GM19455 (cell line): ENCODE data around the gene PHACTR2.

ENCODE experiments used
- ATAC-seq: cut with Tn5 transposase; IDR thresholded peaks from one replicate; pipeline ENCODE4 v1.9.1; 2021; ENCODE audit not compliant: unreplicated experiment

Gene PHACTR2

GRCh38 chr6:143696664-143697000 is 18.9 kb downstream of the PHACTR2 start:
- ATAC-seq = no peak

GRCh38 chr6:143697076-143697800 is 19.5 kb downstream of the PHACTR2 start:
- ATAC-seq = no peak

- ATAC-seq = no peak
These were observed 20.6 kb downstream of the PHACTR2 start for GRCh38 chr6:143698329-143698728.

GRCh38 chr6:143698759-143699429 is 21.1 kb downstream of the PHACTR2 start:
- ATAC-seq = no peak

GRCh38 chr6:143699430-143699825 is 21.7 kb downstream of the PHACTR2 start:
- ATAC-seq = no peak

GRCh38 chr6:143700684-143701348 is 23.1 kb downstream of the PHACTR2 start:
- ATAC-seq = no peak

- ATAC-seq = no peak
These were observed 23.8 kb downstream of the PHACTR2 start for GRCh38 chr6:143701349-143702234.

- no peak for ATAC-seq
These were observed 27.8 kb downstream of the PHACTR2 start for GRCh38 chr6:143705569-143705968.

GRCh38 chr6:143707697-143708096 is 29.9 kb downstream of the PHACTR2 start:
- ATAC-seq = no peak

- ATAC-seq = no peak
These were observed 31.1 kb downstream of the PHACTR2 start for GRCh38 chr6:143708889-143709288.

GRCh38 chr6:143711714-143712113 is 33.9 kb downstream of the PHACTR2 start:
- no peak for ATAC-seq

GRCh38 chr6:143718472-143718871 is 40.7 kb downstream of the PHACTR2 start:
- no peak for ATAC-seq

- ATAC-seq = no peak
These were observed 43.9 kb downstream of the PHACTR2 start for GRCh38 chr6:143721642-143722041.

GRCh38 chr6:143724876-143725275 is 47.1 kb downstream of the PHACTR2 start:
- ATAC-seq = no peak

- no peak for ATAC-seq
These were observed 48.4 kb downstream of the PHACTR2 start for GRCh38 chr6:143726015-143726647.

- no peak for ATAC-seq
These were observed 49.3 kb downstream of the PHACTR2 start for GRCh38 chr6:143727035-143727434.

GRCh38 chr6:143731789-143732188 is 54.0 kb downstream of the PHACTR2 start:
- ATAC-seq = no peak

GRCh38 chr6:143732536-143732935 is 54.8 kb downstream of the PHACTR2 start:
- no peak for ATAC-seq

- no peak for ATAC-seq
These were observed 55.7 kb downstream of the PHACTR2 start for GRCh38 chr6:143733510-143733909.

- no peak for ATAC-seq
These were observed 56.9 kb downstream of the PHACTR2 start for GRCh38 chr6:143734641-143735063.
